IMR-90 (cell line): Measurements from ENCODE around the gene ARSB. TPM values are rescaled to one million over a fixed set of nuclear protein-coding genes. Genes with fewer than 3 reads are reported as not detected.

Experiments
- ATAC-seq: fragments of 200-7000 bp; cut with Tn5 transposase; 2 replicates; pipeline ENCODE4 v1.9.1; 2020; ENCODE audit warnings: low read depth, mild to moderate bottlenecking, moderate library complexity
- BruUV-seq: library from RNA; stranded (reverse); fragments of 400-500 nt; replicated peaks from 2 replicates; lab custom pipeline; 2021; lab: Mats Ljungman, UMichigan
- CTCF ChIA-PET: fragments of 300-600 bp; formaldehyde crosslinking; extraction: SDS; loops from one replicate; lab custom pipeline; 2021; ENCODE audit warnings: antibody characterized with exemption; lab: Yijun Ruan, JAX
- POLR2A ChIA-PET: fragments of 300-600 bp; sonication (Branson Sonifier 250); formaldehyde crosslinking; loops from one replicate; lab custom pipeline; 2022; ENCODE audit warnings: antibody characterized with exemption; ENCODE audit not compliant: unreplicated experiment; lab: Charles Lee
- DNase-seq: peaks from one replicate; pipeline ENCODE4 v3.0.0; 2013
- H2AFZ ChIP-seq: replicated peaks from 2 replicates; pipeline ENCODE3; 2013; ENCODE audit warnings: low read length, mild to moderate bottlenecking; ENCODE audit not compliant: poor library complexity
- H2AK5ac ChIP-seq: 2 replicates; pipeline ENCODE4 v1.6.1; 2013; ENCODE audit warnings: low read depth, low read length, inconsistent platforms
- H2AK9ac ChIP-seq: replicated peaks from 2 replicates; pipeline ENCODE3; 2013; ENCODE audit warnings: mild to moderate bottlenecking, low read depth, low read length, moderate library complexity; ENCODE audit not compliant: poor library complexity
- H2BK120ac ChIP-seq: 2 replicates; pipeline ENCODE4 v1.6.1; 2013; ENCODE audit warnings: low read depth, low read length, inconsistent platforms
- H2BK15ac ChIP-seq: 3 replicates; pipeline ENCODE4 v1.6.1; 2013; ENCODE audit warnings: low read depth, low read length, inconsistent platforms
- H2BK20ac ChIP-seq: 2 replicates; pipeline ENCODE4 v1.6.1; 2013; ENCODE audit warnings: low read depth, mild to moderate bottlenecking, inconsistent platforms, low read length, moderate library complexity
- H2BK5ac ChIP-seq: 2 replicates; pipeline ENCODE4 v1.6.1; 2013; ENCODE audit warnings: mild to moderate bottlenecking, low read depth, low read length, inconsistent platforms; ENCODE audit not compliant: poor library complexity, severe bottlenecking
- H3K14ac ChIP-seq: replicated peaks from 2 replicates; pipeline ENCODE4 v1.6.1; 2013; ENCODE audit warnings: low read depth, low read length, inconsistent platforms
- H3K18ac ChIP-seq: 2 replicates; pipeline ENCODE4 v1.6.1; 2013; ENCODE audit warnings: low read depth, low read length, control low read depth
- H3K23ac ChIP-seq: 2 replicates; pipeline ENCODE4 v1.6.1; 2013; ENCODE audit warnings: low read depth, low read length, inconsistent platforms
- H3K27ac ChIP-seq: 2 replicates; pipeline ENCODE4 v1.5.1; 2013; ENCODE audit warnings: mild to moderate bottlenecking, control low read depth, low read length; ENCODE audit not compliant: insufficient read depth
- H3K27me3 ChIP-seq: 2 replicates; pipeline ENCODE4 v1.6.1; 2013; ENCODE audit warnings: low read length; ENCODE audit not compliant: control insufficient read depth, insufficient read depth
- H3K36me3 ChIP-seq: 2 replicates; pipeline ENCODE4 v1.6.1; 2013; ENCODE audit warnings: low read length, mixed read lengths; ENCODE audit not compliant: control insufficient read depth, insufficient read depth
- H3K4ac ChIP-seq: 2 replicates; pipeline ENCODE4 v1.6.1; 2013; ENCODE audit warnings: low read depth, low read length, inconsistent platforms
- H3K4me1 ChIP-seq: 2 replicates; pipeline ENCODE4 v1.6.1; 2013; ENCODE audit warnings: low read length, mixed read lengths; ENCODE audit not compliant: control insufficient read depth, insufficient read depth
- H3K4me2 ChIP-seq: 2 replicates; pipeline ENCODE4 v1.6.1; 2013; ENCODE audit warnings: low read depth, mild to moderate bottlenecking, control low read depth, low read length, moderate library complexity
- H3K4me3 ChIP-seq: 2 replicates; pipeline ENCODE4 v1.5.1; 2013; ENCODE audit warnings: low read depth, mild to moderate bottlenecking, control low read depth, low read length, moderate library complexity; ENCODE audit not compliant: insufficient read depth
- H3K56ac ChIP-seq: 2 replicates; pipeline ENCODE4 v1.6.1; 2013; ENCODE audit warnings: low read length, inconsistent platforms; ENCODE audit not compliant: insufficient read depth; ENCODE audit errors: extremely low read depth
- H3K79me1 ChIP-seq, 2 experiments: 2 replicates each; pipeline ENCODE4 v1.6.1; 2013; ENCODE audit warnings: low read length in 2 of 2, inconsistent platforms in 1 of 2, low read depth in 1 of 2
- H3K9ac ChIP-seq: 2 replicates; pipeline ENCODE4 v1.6.1; 2013; ENCODE audit warnings: low read depth, low read length, control low read depth
- H3K9me1 ChIP-seq: 2 replicates; pipeline ENCODE4 v1.6.1; 2013; ENCODE audit warnings: low read length, inconsistent platforms; ENCODE audit not compliant: insufficient read depth
- H3K9me3 ChIP-seq: 2 replicates; pipeline ENCODE4 v1.6.1; 2013; ENCODE audit warnings: low read length; ENCODE audit not compliant: control insufficient read depth, insufficient read depth
- H4K20me1 ChIP-seq: 2 replicates; pipeline ENCODE4 v1.6.1; 2013; ENCODE audit warnings: low read length, inconsistent platforms; ENCODE audit not compliant: insufficient read depth
- H4K5ac ChIP-seq: 2 replicates; pipeline ENCODE4 v1.6.1; 2013; ENCODE audit warnings: mild to moderate bottlenecking, low read depth, low read length, control low read depth
- H4K8ac ChIP-seq, 2 experiments: 2 replicates each; pipeline ENCODE4 v1.6.1; 2013; ENCODE audit warnings: low read depth in 2 of 2, low read length in 2 of 2, control low read depth in 1 of 2, inconsistent platforms in 1 of 2
- H4K91ac ChIP-seq: 2 replicates; pipeline ENCODE4 v1.6.1; 2013; ENCODE audit warnings: low read depth, low read length, inconsistent platforms; ENCODE audit not compliant: insufficient read depth
- CEBPB ChIP-seq: IDR thresholded peaks from 2 replicates; pipeline ENCODE4 v1.6.1; 2012; ENCODE audit warnings: low read depth, low read length, improper control_type of control experiment
- MAFK ChIP-seq: IDR thresholded peaks from 2 replicates; pipeline ENCODE4 v1.6.1; 2012; ENCODE audit warnings: low read depth, low read length, improper control_type of control experiment
- MAZ ChIP-seq: IDR thresholded peaks from 2 replicates; pipeline ENCODE4 v1.6.1; 2012; ENCODE audit warnings: low read depth, mild to moderate bottlenecking, low read length, improper control_type of control experiment, moderate library complexity, borderline replicate concordance
- MXI1 ChIP-seq: IDR thresholded peaks from 2 replicates; pipeline ENCODE4 v1.6.1; 2012; ENCODE audit warnings: low read depth, mild to moderate bottlenecking, low read length, moderate library complexity, borderline replicate concordance
- NFE2L2 ChIP-seq: fragments of 150-350 bp; IDR thresholded peaks from 2 replicates; pipeline ENCODE4 v1.6.1; 2016; ENCODE audit warnings: low read depth, mild to moderate bottlenecking, low read length
- POLR2A ChIP-seq: IDR thresholded peaks from 2 replicates; pipeline ENCODE4 v1.6.1; 2012; ENCODE audit warnings: mild to moderate bottlenecking, low read depth, low read length
- RCOR1 ChIP-seq: IDR thresholded peaks from 2 replicates; pipeline ENCODE4 v1.6.1; 2012; ENCODE audit warnings: mild to moderate bottlenecking, low read length, improper control_type of control experiment; ENCODE audit not compliant: insufficient replicate concordance
- SMC3 ChIP-seq: fragments of 150-350 bp; IDR thresholded peaks from 2 replicates; pipeline ENCODE4 v1.6.1; 2016; ENCODE audit warnings: low read depth, mild to moderate bottlenecking, antibody characterized with exemption, low read length, moderate library complexity
- WGBS, 2 experiments: methylation state at CpG; one replicate each; pipeline versions ENCODE4 v1.1.5 to v1.1.7; 2013; ENCODE audit warnings: missing lambda C conversion rate in 2 of 2; ENCODE audit not compliant: insufficient read length in 1 of 2; ENCODE audit errors: extremely low coverage in 2 of 2; 5-methylcytosine and 5-hydroxymethylcytosine counted together
- dilution Hi-C: fragments of 300-500 bp; cut with HindIII; formaldehyde crosslinking; loops from one replicate; pipeline ENCODE4 v1.14.3; 2018; ENCODE audit warnings: low sequenced_read_pairs; ENCODE audit not compliant: unreplicated experiment
- in situ Hi-C: fragments of 300-500 bp; cut with MboI; formaldehyde crosslinking; loops from 3 replicates; pipeline ENCODE4 v1.14.3; 2019; ENCODE audit warnings: low sequenced_read_pairs, inconsistent platforms, mixed read lengths
- intact Hi-C: fragments of 100-400 bp; cut with micrococcal nuclease; formaldehyde crosslinking; loops from 2 replicates; pipeline ENCODE4 v1.10.0; 2022
- polyA plus RNA-seq, 3 experiments: library from polyadenylated mRNA; depleted of rRNA; stranded (reverse); fragments of >200 nt; gene quantifications; 2 replicates each; pipeline ENCODE4 v1.2.3, GENCODE V29; 2012; ENCODE audit warnings: low replicate concordance in 1 of 3
- total RNA-seq: library from RNA; depleted of rRNA; stranded (reverse); fragments of >200 nt; gene quantifications from 2 replicates; pipeline ENCODE4 v1.2.3, GENCODE V29; 2012

ARSB gene
- total and polyA plus RNA-seq, 2 of the 4 experiments (the other 2 are of a cell fraction), result 16.0 to 16.3 TPM

- H2AK9ac ChIP-seq, result no peak overlapping the region
- TF ChIP-seq NFE2L2 (no peak), SMC3 (no peak), POLR2A (no peak), MXI1 (no peak), MAZ (no peak), RCOR1 (no peak), CEBPB (no peak), MAFK (no peak)
- H3K56ac ChIP-seq, result no peak overlapping the region
- no peaks in the 10 kb centered on the region for H3K9me3 ChIP-seq
- no peak overlapping the region for H3K27ac ChIP-seq
- H4K20me1 ChIP-seq, result no peaks in the 10 kb centered on the region; the same call in 1 of the 2 replicates
- H2BK20ac ChIP-seq, result no peak overlapping the region
- peak overlapping the region; percentile 16; the same call in 1 of the 2 replicates for H3K14ac ChIP-seq
- ChIA-PET CTCF (interaction anchor here (1.5 kb wide), 1 partner anchor 9 kb away, joined by 5 read pairs; no protein-coding TSS in a partner anchor), POLR2A (interaction anchor here (0.6 kb wide), 1 partner anchor 91 kb away, joined by 3 read pairs; no protein-coding TSS in a partner anchor)
- no peak overlapping the region for H4K8ac ChIP-seq
- H3K4me2 ChIP-seq, result no peak overlapping the region
- H3K4me3 ChIP-seq, result no peak overlapping the region
- ATAC-seq, result no peak
- H4K91ac ChIP-seq, result no peak overlapping the region
- dilution Hi-C loops, result no loop called here
- no peak overlapping the region for H2AK5ac ChIP-seq
- H2BK120ac ChIP-seq, result no peak overlapping the region; the same call in 1 of the 2 replicates
- no peak overlapping the region for H3K23ac ChIP-seq
- H3K4me1 ChIP-seq, result peaks cover 27% of the 10 kb centered on the region
- in situ Hi-C loops, result no loop called here
- no peak overlapping the region for H3K9ac ChIP-seq
- peaks cover 8% of the 10 kb centered on the region for H3K9me1 ChIP-seq
- H3K36me3 ChIP-seq, result no peaks in the 10 kb centered on the region
- no peak overlapping the region; the same call in 1 of the 2 replicates for H3K18ac ChIP-seq
- 94% methylated on average over 2 of the region's 3 CpGs; no CpG with 5 or more reads in 1 of the 2 experiments for WGBS, 2 experiments
- H2AFZ ChIP-seq, result no peak overlapping the region
- no peak overlapping the region for H3K4ac ChIP-seq
- H4K5ac ChIP-seq, result no peak overlapping the region; the same call in 1 of the 2 replicates
- no peak overlapping the region for H2BK5ac ChIP-seq
- no peaks in the 10 kb centered on the region for H3K79me1 ChIP-seq
- BruUV-seq, result no TSS peak
- H2BK15ac ChIP-seq, result peak overlapping the region; percentile 31; the same call in 1 of the 3 replicates
- H3K27me3 ChIP-seq, result peaks cover 19% of the 10 kb centered on the region
- DNase-seq, result no peak
- intact Hi-C loops, result loop anchor here (5.0 kb wide), 1 partner anchor 210 kb away; no protein-coding TSS in a partner anchor
These were observed 228.3 kb downstream of the ARSB start for GRCh38 chr5:78756858-78757257.
